LHCN-M2 (cell line): Measurements from ENCODE around the gene LGR4. TPM values are rescaled to one million over a fixed set of nuclear protein-coding genes. Genes with fewer than 3 reads are reported as not detected.
"Not testable (repeated sequence)": the region's sequence is repeated elsewhere in the genome, so short reads cannot be mapped to it uniquely, and the experiment has no call there.

ENCODE experiments used
- DNase-seq: peaks from one replicate; pipeline ENCODE4 v3.0.0-alpha.2; 2012; ENCODE audit warnings: low read depth
- total RNA-seq: library from RNA; depleted of rRNA; stranded (reverse); fragments of >200 nt; gene quantifications from 2 replicates; pipeline ENCODE4 v1.2.3, GENCODE V29; 2014

LGR4 gene
- total RNA-seq, 1 experiment from 2014 or later = 4.9 TPM

DNA sequence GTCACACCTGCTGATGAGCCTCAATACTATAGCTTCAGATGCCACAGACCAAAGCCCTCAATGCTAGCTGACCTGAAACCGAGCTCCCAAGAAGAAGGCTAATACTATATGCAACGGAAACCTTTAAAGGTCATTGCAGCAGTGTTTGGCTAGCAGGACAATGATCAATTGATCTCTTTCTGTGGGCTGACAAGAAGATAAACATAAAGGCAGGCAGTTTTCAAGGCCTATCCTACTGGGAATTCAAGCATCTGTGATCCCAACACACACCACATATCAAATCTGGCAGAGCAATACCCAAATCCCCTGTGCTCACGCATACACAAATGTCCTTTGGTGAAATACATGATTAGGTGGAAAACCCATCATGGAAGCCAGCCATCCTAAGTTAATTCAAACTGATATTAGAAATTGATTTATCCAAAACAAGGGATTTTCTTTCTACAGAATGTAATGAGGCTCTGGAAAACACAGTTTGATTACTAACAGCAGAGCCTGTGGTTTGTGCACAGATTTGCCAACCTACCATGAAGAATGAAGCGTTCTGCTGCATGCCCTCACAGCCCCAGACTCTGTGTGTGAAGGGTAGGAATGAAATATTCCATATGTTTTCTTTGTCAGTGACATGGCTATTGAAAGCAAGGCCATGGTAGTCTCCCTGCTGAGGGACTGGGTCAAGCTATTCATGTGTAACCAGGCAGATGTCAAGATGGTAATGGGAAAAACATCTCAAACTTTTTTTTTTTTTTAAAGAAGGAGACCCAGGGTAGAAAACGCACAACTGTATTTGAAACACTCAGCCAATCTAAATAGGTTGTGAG, 12.2 kb downstream of the LGR4 start:
- DNase-seq = no peak

DNA sequence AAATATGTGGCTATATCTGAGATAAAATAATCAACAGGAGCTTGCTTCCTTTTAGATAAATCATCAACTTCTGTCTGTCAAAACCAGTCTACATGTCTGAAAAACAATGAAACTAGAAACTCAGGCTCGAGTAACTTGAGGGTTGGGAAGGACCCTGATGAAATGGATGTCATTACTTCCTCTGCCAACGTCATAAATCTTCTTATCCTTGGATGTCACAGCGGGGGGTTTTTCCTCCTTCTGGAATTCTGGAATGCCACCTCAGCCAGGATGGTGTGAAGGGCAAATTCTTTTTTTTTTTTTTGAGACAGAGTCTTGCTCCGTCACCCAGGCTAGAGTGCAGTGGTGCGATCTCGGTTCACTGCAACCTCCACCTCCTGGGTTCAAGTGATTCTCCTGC, 13.4 kb downstream of the LGR4 start:
- no peak for DNase-seq

DNA sequence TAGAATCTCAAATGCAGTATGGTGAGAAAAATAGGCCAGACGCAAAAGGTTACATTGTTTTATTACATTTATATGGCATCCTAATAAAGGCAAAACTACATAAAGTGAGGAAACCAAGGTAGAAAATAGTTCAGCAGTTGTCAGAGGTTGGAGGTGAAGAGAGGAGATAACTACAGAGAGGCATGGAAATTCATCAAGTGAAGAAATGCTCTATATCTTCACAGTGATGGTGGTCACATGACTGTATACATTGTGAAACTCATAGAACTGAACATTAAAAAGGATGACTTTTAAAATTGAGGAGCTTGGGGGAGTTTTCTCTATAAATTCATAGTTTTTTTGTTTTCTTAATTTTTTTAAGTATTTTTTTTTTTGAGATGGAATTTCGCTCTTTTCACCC, 14.4 kb downstream of the LGR4 start:
- DNase-seq = no peak

DNA sequence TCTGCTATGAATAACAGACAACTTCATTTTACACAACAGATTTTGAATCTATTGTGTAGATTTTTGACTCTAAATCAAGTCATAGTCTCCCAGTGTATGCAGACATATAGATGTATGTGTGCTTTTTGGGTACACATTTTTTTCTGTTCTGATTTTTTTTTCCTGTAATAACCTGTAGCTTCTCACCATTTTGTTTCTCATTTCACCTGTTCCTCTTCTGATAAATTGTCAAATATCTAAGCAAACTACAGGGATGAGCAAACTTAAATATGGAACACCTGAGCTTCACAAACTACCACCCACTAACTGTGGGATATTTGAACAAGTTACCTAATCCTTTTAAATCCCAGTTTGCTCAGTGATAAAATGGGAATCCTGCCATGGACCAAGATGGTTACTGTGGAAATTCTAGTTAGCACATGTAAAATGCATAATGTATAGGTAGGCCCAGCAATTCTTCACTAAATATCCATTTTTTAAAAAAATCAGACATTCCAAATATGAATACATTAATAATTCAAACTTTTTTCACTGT, 15.7 kb downstream of the LGR4 start:
- no peak for DNase-seq

DNA sequence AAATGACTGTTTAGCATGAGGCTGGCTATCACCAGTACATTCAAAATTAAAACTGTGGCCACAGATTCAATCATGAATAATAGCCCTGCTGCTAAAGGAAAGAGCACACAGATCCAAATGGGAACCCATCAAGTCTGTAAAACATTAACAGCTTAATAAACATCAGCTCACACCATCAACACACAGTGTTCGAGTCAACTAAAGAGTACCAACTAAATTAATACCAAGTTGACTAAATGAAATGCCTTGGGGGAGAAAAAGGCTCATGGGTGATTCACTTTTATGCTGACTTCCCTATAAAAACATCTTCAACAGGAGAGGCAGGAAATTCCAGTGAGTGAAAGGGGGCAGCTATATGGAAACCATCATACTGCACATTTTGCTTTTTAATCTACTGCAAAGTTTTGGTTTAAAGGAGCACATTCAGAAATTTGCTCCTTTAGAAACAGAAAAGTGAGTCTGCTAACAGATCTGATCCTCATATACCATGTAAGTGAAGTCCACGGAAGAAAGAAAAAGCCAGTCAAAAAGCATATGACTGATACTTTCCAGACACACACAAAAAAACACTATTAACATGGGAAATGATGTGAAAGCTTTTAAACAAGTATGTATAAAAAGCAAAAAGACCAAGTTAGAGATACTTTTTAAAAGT, 16.3 kb downstream of the LGR4 start:
- DNase-seq = peak; percentile 14

DNA sequence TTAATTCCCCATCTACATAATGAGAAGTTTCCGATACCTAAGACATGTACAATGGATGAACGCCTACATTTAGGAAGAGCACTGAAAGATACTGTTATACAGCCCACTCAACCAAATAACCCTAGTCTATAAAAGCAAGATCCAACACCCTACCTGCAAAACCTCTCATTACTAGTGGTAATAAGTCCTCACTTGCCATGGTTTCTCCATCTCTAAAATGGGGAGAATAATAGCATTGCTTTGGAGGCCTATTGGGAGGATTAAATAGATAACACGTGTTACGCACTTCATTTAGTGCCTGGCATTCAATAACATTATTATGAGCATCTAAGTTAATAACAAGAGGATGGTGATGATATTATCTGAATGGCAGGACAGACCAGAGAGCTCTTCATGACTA, 16.9 kb downstream of the LGR4 start:
- no peak for DNase-seq

DNA sequence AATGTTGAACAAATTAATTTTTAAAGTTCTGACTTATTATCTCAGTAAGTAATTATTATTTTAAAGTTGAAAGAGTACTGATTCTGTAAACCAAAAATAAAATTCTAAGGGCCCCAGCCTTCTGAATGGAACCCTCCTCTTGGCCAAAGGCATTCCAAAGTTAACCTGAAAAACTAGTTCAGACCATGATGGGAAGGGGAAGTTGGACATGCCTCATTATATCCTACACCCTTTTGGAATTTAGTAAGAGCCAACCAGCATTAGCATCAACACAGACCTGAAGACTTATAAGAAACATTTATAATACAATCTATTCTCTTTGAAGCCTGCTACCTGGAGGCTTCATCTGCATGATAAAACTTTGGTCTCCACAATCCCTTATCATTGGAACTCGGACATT, 18.9 kb downstream of the LGR4 start:
- no peak for DNase-seq

DNA sequence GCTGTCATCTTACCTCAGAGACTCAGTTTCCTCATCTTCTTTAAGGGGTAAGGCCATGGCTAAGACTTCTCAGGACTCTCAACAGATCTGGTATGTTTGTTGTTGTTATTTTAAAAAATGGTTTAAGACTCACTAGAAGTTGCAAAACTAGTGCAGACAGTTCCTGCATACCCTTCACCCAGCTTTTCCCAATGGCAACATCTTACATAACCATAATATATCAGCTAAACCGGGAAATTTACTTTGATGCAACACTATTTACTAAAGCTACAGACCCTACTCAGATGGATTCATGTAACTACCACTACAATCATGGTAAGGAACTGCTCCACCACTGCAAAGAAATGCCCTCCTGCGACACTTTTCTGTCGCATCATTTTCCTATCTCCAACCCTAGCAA, 20.4 kb downstream of the LGR4 start:
- DNase-seq = no peak

DNA sequence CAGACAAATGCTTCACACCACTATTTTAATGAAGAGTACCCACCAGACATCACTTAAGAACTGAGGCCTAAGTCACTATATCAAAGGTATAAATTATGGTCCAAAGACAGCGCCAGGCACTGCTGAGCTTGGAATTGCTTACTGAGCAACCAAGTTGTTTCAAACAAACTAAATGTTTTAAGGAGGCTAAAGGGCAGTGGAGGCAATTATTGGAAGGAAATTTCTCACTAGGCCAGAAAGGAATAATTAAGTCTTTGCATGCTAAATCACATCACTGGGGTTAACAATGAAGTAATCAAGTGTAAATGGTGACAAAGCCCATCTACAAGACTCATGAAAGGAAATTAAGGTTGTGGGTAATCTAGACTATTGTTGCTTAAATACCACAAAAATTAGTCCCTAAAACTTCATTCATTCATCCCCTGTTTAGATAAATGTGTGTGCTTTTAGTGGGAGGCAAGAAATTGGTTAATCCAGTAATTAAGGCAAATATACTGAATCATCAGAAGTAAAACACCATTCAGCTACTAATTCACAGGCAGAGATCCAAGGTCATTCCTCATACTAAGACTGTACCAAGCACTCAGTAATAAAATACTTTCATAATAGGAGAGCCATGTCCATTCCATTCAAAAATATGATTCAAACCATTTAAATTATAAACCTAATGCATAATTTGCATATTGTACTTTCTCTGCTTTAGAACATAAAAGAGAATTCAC, 21.2 kb downstream of the LGR4 start:
- no peak for DNase-seq

DNA sequence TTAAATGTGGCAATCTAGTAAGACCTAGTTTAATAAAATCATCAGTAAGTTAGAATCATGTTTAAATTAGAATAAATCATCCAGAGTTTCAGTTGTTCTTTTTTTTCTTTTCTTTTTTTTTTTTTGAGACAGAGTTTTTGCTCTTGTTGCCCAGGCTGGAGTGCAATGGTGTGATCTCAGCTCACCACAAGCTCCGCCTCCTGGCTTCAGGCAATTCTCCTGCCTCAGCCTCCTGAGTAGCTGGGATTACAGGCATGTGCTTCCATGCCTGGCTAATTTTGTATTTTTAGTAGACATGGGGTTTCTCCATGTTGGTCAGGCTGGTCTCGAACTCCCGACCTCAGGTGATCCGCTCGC, 24.4 kb downstream of the LGR4 start:
- not testable (repeated sequence) for DNase-seq

DNA sequence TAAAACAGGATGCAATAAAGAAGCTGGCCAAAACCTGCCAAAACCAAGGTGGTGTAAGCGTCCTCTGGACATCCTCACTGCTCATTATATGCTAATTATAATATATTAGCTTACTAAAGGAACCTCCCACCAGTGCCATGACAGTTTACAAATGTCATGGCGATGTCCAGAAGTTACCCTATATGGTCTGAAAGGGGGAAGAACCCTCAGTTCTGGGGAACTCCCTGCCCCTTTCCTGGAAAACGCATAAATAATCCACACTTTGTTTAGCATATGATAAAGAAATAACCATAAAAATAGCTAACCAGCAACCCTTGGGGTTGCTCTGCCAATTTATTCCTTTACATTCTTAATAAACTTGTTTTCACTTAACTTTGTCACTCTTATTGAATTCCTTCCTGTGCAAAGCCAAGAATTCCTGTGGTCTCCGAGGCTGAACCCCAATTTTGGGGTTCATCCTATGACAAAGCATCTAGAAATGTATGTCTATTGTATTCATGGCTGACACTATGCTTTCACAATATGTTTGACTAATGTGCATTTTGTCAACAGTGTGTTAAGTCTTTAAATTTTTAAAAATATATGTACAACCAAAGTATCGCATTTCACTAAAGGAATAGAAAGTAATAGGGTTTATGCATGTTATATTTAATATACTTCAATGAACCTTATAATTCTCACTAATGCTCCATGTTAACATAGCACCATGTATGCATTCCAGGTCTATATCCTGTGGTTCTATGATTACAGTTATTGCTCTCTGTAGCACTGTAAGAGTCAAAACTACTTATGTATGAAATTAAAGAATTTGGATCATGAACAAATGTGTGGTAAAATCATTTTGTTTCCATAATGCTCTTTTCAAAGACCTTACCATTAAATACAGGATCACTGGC, 25.1 kb downstream of the LGR4 start:
- peak; percentile 62 for DNase-seq

DNA sequence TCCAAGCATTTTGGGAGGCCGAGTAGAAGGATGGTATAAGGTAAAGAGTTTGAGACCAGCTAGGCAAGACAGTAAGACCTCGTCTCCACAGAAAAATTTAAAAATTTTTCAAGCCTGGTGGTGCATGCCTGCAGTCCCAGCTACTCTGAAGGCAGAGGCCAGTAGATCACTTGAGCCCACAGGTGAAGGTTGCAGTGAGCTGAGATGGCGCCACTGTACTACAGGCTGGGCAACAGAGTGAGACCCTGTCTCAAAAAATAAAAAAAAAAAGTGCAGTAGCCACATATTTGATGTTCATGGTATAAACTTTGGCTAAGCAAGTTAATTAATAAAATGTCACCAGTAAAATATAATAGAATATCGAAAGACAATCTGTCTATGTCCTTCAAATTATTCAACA, 27.0 kb downstream of the LGR4 start:
- no peak for DNase-seq

DNA sequence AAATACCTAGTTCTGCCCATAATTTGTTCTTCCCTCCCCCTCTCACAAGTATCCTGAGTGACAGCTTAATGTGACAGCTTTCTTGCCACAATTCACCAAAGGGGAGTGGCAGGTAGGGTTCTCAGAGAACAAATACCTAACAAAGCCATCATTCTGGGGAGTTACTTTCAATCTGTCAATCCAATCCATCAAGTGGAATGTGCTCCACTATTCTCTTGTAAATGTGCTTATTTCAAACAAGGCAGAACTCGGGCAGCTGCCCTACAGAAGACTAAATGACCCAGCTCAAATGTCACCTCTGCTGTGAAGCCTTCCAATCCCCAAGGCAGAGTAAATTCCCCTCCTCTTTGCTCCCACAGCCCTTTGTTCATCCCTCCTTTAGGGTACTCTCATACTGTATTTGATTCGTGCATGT, 27.8 kb downstream of the LGR4 start:
- DNase-seq = no peak

DNA sequence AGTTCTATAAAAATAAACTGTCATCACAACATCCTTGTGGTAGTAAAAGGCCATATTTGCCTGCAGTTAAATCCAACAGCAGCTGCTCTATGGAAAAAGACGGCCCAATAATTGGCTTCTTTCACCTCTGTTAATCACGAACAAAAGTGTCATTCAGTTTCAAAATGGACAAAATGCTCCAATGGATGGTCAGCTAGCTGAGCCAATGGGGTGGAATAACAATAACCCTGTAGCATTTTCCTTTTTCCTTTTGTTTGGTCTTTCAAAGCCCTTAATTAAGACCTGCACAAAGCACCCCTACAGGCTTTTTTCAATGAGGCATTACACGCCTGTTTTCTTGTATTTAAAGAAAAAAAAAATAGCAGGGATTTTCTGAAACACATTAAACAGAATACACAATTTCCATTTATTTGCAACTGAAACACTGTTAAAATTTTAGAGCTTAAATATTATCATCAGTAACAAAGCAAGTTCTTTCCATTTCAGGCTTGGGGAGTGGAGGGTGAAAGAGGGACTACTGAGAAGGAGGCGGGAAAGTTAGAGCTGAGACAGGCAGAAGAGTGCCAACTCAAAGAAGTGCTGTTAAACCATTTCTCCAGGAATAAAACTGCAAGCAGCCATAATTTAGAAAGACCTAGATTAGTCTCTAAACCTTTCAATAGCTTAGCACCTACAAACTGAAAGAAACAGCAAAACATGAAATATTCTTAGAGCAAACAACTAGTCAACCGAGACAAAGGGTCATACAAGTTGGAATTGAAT, 28.7 kb downstream of the LGR4 start:
- DNase-seq = no peak

DNA sequence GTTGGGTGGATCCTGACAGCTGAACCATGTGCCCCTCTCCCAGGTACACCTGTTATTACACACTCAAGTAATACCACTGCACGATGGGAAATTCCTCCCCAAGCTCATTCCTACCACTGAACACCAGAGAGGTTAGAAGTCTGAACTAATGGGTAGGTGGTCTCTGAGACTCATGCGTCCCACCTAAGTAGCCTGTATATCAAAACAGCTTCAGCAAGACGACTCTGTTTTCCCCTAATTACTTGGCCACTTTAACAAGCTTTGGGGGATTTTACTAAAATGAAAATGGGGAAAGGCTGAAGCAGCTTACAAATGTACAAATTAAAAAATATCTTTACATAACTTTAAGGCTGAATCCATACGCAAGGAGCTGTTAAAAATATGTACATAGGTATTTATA, 29.4 kb downstream of the LGR4 start:
- no peak for DNase-seq

DNA sequence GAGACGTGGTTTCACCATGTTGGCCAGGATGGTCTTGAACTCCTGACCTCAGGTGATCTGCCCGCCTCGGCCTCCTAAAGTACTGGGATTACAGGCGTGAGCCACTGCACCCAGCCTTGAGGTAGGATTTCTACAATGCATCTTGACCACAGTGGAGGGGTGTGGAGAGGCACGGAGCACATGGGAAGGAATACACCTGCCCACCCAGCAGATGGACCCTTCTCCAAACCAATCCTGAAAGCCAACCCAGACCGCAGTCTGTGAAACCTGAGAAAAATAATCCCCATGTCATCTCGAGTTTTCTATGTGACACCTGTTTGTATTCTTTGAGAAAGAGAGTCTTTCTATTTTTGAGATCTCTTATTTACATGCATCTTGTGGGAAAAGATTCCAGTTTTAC, 32.5 kb downstream of the LGR4 start:
- no peak for DNase-seq

DNA sequence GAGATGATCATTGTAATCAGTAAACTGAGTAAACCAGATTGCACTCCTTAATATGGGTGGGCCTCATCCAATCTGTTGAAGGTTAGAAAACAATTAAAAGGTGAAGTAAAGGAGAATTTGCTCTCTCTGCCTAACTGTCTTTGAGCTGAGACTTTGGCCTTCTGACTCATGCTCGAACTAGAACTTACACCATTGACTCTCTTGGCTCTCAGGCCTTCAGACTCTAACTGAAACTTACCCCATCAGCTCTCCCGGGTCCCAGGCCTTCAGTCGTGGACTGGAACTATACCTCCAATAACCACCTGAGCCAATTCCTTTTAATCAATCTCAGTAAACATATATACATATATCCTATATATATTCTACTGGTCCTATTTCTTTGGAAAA, 34.0 kb downstream of the LGR4 start:
- DNase-seq = no peak

DNA sequence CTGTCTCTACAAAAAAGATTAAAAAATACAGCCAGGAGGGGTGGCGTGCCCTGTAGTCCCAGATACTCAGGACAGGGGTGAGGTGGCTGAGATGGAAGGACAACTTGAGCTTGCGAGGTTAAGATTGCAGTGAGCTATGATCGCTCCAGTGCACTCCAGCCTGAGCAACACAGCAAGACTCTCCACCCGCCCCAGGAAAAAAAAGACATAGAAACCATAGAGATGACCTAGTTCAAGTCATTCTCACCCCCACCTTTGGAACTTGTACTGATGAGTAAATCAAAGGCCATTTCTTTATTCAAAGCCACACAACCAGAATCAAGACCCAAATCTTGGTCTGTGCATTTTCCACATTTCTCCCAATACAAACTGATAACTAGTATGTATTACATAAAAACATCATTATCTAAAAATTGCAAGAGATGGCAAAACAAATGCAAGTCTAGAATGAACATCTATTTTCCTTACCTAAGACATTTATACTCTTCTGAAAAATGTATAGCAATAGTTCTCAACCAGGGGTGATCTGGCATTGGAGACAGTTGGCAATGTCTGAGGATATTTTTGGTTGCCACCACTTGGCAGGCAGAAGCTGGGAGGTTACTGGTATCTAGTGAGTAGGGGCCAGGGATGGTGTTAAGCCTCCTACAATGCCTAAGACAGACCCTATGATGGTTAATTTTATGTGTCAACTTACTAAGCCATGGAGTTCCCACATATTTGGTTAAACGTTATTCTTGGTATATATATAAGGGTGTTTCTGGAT, 34.6 kb downstream of the LGR4 start:
- no peak for DNase-seq

DNA sequence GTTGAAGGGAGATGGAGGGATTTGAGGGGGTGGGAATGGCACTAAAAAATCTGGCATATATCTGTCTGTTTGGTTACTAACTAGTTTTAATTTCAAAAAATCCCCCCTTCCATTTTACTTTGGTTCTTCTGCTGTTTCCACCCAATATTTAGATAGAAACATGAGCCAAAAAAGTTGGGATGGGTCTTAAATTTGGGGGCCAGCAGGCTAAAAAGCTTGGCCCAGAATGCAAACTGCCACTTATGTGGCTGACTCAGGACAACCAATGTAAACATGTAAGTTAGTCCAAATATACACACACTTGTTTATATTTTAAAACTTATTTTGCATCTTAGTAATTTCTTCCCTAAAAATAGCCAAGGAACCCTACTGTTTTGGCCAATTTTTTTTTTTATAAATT, 35.7 kb downstream of the LGR4 start:
- DNase-seq = no peak

DNA sequence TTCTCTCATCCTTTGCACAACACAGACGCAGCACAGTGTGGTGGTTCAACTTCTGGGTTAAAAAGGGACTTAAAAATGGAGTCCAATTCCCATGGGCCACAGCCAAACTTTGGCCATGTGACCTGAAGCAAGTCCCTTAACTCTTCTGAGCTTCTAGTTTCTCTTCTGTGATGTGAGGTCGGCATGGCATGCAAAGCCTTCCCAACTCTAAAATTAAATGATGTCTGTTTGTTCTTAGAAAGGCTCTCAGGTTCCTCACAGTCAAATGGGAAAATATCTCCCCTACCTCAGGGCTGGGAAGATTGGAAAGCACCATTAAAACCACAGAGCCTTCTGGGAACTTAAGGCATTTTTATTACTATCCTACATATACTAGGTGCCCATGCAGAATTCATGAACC, 38.8 kb downstream of the LGR4 start:
- DNase-seq = no peak
